ENCODE measurements around the gene WWOX. TPM values are rescaled to one million over a fixed set of nuclear protein-coding genes. Genes with fewer than 3 reads are reported as not detected.

The WWOX gene
- total and polyA plus RNA-seq, 2 experiments from 2014 or later = 17.0 to 39.8 TPM

GRCh38 chr16:78980825-78981224, 881.4 kb downstream of the WWOX start:
- no peak overlapping the region for H3K4me2 ChIP-seq
- DNase-seq (ENCODE audit: low spot score) = no peak
- no peak overlapping the region for H3K4me3 ChIP-seq
- H3K79me2 ChIP-seq = no peaks in the 10 kb centered on the region
- H2AFZ ChIP-seq = no peak overlapping the region
- H3K9me3 ChIP-seq (ENCODE audit: low read depth) = no peaks in the 10 kb centered on the region
- no peaks in the 10 kb centered on the region for H4K20me1 ChIP-seq (ENCODE audit: insufficient read depth, poor library complexity, severe bottlenecking)
- TF ChIP-seq EZH2phosphoT487 (IDR thresholded peaks at IDR 0.05; ENCODE audit: low read depth, severe bottlenecking, unreplicated experiment) (no peak), EZH2 (IDR thresholded peaks at IDR 0.05; ENCODE audit: borderline replicate concordance) (no peak)
- TF ChIP-seq, protein P1, sequence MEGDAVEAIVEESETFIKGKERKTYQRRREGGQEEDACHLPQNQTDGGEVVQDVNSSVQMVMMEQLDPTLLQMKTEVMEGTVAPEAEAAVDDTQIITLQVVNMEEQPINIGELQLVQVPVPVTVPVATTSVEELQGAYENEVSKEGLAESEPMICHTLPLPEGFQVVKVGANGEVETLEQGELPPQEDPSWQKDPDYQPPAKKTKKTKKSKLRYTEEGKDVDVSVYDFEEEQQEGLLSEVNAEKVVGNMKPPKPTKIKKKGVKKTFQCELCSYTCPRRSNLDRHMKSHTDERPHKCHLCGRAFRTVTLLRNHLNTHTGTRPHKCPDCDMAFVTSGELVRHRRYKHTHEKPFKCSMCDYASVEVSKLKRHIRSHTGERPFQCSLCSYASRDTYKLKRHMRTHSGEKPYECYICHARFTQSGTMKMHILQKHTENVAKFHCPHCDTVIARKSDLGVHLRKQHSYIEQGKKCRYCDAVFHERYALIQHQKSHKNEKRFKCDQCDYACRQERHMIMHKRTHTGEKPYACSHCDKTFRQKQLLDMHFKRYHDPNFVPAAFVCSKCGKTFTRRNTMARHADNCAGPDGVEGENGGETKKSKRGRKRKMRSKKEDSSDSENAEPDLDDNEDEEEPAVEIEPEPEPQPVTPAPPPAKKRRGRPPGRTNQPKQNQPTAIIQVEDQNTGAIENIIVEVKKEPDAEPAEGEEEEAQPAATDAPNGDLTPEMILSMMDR (IDR thresholded peaks at IDR 0.05; ENCODE audit: poor library complexity) = no peak
- no peak overlapping the region for H3K27ac ChIP-seq
- no peaks in the 10 kb centered on the region for H3K27me3 ChIP-seq
- WGBS (ENCODE audit: low lambda C conversion rate, missing lambda C conversion rate) = 92% methylated on average over 6 of the region's 6 CpGs
- H3K36me3 ChIP-seq (replicated peaks; ENCODE audit: insufficient read depth, low read depth) = no peaks in the 10 kb centered on the region
- no peaks in the 10 kb centered on the region for H3K4me1 ChIP-seq (ENCODE audit: insufficient read depth)
- no peaks in the 10 kb centered on the region for H3K9me2 ChIP-seq (replicated peaks; ENCODE audit: insufficient read depth)

- WGBS (ENCODE audit: low lambda C conversion rate, missing lambda C conversion rate) = 89% methylated on average over 10 of the region's 10 CpGs
- H3K79me2 ChIP-seq = no peaks in the 10 kb centered on the region
- H3K27me3 ChIP-seq = no peaks in the 10 kb centered on the region
- H2AFZ ChIP-seq = no peak overlapping the region
- no peaks in the 10 kb centered on the region for H3K4me1 ChIP-seq (ENCODE audit: insufficient read depth)
- H3K4me2 ChIP-seq = no peak overlapping the region
- no peak for TF ChIP-seq EZH2 (IDR thresholded peaks at IDR 0.05; ENCODE audit: borderline replicate concordance)
- no peak for TF ChIP-seq EZH2phosphoT487 (IDR thresholded peaks at IDR 0.05; ENCODE audit: low read depth, severe bottlenecking, unreplicated experiment)
- TF ChIP-seq, protein P1 (IDR thresholded peaks at IDR 0.05; ENCODE audit: poor library complexity) = no peak
- H3K36me3 ChIP-seq (replicated peaks; ENCODE audit: insufficient read depth, low read depth) = no peaks in the 10 kb centered on the region
- no peak for DNase-seq (ENCODE audit: low spot score)
- H3K4me3 ChIP-seq = no peak overlapping the region
- H3K9me2 ChIP-seq (replicated peaks; ENCODE audit: insufficient read depth) = no peaks in the 10 kb centered on the region
- no peaks in the 10 kb centered on the region for H3K9me3 ChIP-seq (ENCODE audit: low read depth)
- H3K27ac ChIP-seq = no peak overlapping the region
- no peaks in the 10 kb centered on the region for H4K20me1 ChIP-seq (ENCODE audit: insufficient read depth, poor library complexity, severe bottlenecking)
Observed at GRCh38 chr16:78982096-78982744, 882.8 kb downstream of the WWOX start.

- 85% methylated on average over 3 of the region's 3 CpGs for WGBS (ENCODE audit: low lambda C conversion rate, missing lambda C conversion rate)
- Histone ChIP-seq H2AFZ (no peak overlapping the region), H3K36me3 (replicated peaks; ENCODE audit: insufficient read depth, low read depth) (no peaks in the 10 kb centered on the region), H3K27ac (no peak overlapping the region), H3K79me2 (no peaks in the 10 kb centered on the region), H3K27me3 (no peaks in the 10 kb centered on the region), H3K4me3 (no peak overlapping the region), H3K9me2 (replicated peaks; ENCODE audit: insufficient read depth) (no peaks in the 10 kb centered on the region), H3K4me2 (no peak overlapping the region), H3K4me1 (ENCODE audit: insufficient read depth) (no peaks in the 10 kb centered on the region), H3K9me3 (ENCODE audit: low read depth) (no peaks in the 10 kb centered on the region), H4K20me1 (ENCODE audit: insufficient read depth, poor library complexity, severe bottlenecking) (no peaks in the 10 kb centered on the region)
- no peak for DNase-seq (ENCODE audit: low spot score)
- TF ChIP-seq, protein P1 (IDR thresholded peaks at IDR 0.05; ENCODE audit: poor library complexity) = no peak
- TF ChIP-seq EZH2 (IDR thresholded peaks at IDR 0.05; ENCODE audit: borderline replicate concordance) = no peak
- TF ChIP-seq EZH2phosphoT487 (IDR thresholded peaks at IDR 0.05; ENCODE audit: low read depth, severe bottlenecking, unreplicated experiment) = no peak
Observed at GRCh38 chr16:78984324-78984723, 884.9 kb downstream of the WWOX start.

Data from hepatocyte (in vitro differentiated cells).